ENCODE data around the gene LPO.

DNA sequence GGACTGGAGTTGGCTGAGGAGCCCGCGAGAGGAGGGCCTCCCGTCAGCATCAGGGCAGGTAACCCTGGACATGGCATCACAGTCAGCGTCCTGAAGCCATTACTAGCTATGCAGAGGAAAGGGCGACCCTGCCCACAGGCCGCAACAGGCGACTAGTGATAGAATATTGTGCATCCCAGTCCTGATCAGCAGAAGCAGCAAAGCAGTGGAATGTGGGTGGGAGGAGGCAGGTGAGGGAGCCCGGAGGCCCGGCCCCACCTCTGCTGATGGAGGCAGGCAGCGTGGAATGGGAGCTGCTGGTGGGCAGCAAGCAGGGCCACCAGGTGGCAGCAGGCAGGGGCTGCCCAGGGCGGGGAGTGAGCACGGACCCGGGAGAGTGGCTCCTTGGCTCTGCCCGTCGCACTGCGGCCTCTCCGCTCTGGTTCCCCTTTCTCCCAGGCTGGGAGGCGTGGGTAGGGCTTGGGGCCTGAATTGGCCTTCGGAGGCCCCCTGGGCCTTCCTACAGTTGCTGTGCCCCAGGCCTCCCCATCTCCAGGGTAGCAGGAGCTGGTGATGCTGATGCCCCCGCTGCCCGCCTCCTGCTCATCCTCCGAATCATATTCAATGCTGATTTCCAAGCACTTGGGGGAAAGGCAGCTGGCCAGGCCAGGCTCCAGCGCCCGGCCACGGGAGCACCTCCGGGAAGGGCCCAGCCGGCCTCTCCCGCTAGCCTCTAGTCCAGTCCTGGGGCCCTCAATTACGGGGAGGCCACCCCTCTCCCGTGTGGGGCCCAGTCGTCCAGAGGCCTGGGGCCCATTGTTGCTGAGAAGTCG lies 70.0 kb downstream of the LPO start:
- TF ChIP-seq, protein P1, sequence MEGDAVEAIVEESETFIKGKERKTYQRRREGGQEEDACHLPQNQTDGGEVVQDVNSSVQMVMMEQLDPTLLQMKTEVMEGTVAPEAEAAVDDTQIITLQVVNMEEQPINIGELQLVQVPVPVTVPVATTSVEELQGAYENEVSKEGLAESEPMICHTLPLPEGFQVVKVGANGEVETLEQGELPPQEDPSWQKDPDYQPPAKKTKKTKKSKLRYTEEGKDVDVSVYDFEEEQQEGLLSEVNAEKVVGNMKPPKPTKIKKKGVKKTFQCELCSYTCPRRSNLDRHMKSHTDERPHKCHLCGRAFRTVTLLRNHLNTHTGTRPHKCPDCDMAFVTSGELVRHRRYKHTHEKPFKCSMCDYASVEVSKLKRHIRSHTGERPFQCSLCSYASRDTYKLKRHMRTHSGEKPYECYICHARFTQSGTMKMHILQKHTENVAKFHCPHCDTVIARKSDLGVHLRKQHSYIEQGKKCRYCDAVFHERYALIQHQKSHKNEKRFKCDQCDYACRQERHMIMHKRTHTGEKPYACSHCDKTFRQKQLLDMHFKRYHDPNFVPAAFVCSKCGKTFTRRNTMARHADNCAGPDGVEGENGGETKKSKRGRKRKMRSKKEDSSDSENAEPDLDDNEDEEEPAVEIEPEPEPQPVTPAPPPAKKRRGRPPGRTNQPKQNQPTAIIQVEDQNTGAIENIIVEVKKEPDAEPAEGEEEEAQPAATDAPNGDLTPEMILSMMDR (IDR thresholded peaks at IDR 0.05; ENCODE audit: low read depth, low read length, poor library complexity, severe bottlenecking) = peak; percentile 39
- TF ChIP-seq EZH2phosphoT487 (IDR thresholded peaks at IDR 0.05; ENCODE audit: borderline replicate concordance, low read length) = no peak
